Measurements from ENCODE around the gene SENP5.

GRCh38 chr3:196971094-196971698 lies 103.5 kb downstream of the SENP5 start:
- TF ChIP-seq EP300 (IDR thresholded peaks at IDR 0.05) (no peak), CTCF (IDR thresholded peaks at IDR 0.05) (no peak), POLR2A (IDR thresholded peaks at IDR 0.05) (no peak)
